Measurements from ENCODE around the gene ATP2A3. TPM values are rescaled to one million over a fixed set of nuclear protein-coding genes. Genes with fewer than 3 reads are reported as not detected.

ATP2A3 gene
- total RNA-seq, 1 donor from 2014 or later = 541 TPM

DNA sequence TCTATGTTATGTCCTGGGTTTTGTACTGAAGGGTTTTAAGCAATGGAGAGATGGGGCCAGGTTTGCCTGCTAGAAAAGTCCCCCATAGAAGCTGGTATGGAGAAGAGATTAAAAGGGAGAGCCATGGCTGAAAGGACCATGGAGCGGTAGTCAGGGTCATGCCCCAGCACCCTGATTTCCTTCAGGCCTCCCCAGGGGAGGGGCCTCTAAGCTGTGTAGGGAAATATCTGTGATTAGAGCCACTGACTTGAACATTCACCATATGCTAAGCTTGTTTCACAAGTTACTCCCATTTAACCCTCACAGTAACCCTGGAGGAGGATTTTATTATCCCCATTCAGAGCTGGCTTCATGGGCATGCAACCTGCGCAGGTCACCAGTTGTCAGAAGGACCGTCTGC, 3.8 kb upstream of the ATP2A3 start:
- ChIA-PET POLR2A (interaction anchor here (0.6 to 10.9 kb wide), 8 partner anchors 11 to 175 kb away, joined by 3 to 311 read pairs (median 6); partner anchors contain the start of genes CYB5D2, NCBP3, P2RX1 and ZZEF1), CTCF (interaction anchor here (0.7 to 4.2 kb wide), 5 partner anchors 11 to 62 kb away, joined by 3 to 72 read pairs (median 5); no protein-coding TSS in a partner anchor)
- ATAC-seq (ENCODE audit: low read depth) (no peak), DNase-seq (no peak)
- peak overlapping the region; percentile 62 for H3K4me3 Mint-ChIP-seq
- peaks cover 73% of the 10 kb centered on the region for H3K4me1 Mint-ChIP-seq
- intact Hi-C loops (cut with micrococcal nuclease) = loop anchor here (5.0 kb wide), 1 partner anchor 1566 kb away; the partner anchor contains the start of gene MNT
- peak overlapping the region; percentile 95 for H3K27ac Mint-ChIP-seq
- TF ChIP-seq, protein P1, sequence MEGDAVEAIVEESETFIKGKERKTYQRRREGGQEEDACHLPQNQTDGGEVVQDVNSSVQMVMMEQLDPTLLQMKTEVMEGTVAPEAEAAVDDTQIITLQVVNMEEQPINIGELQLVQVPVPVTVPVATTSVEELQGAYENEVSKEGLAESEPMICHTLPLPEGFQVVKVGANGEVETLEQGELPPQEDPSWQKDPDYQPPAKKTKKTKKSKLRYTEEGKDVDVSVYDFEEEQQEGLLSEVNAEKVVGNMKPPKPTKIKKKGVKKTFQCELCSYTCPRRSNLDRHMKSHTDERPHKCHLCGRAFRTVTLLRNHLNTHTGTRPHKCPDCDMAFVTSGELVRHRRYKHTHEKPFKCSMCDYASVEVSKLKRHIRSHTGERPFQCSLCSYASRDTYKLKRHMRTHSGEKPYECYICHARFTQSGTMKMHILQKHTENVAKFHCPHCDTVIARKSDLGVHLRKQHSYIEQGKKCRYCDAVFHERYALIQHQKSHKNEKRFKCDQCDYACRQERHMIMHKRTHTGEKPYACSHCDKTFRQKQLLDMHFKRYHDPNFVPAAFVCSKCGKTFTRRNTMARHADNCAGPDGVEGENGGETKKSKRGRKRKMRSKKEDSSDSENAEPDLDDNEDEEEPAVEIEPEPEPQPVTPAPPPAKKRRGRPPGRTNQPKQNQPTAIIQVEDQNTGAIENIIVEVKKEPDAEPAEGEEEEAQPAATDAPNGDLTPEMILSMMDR (IDR thresholded peaks at IDR 0.05) = no peak
- H3K36me3 Mint-ChIP-seq (ENCODE audit: low read depth) = peaks cover 5% of the 10 kb centered on the region
- H3K9me3 Mint-ChIP-seq = no peaks in the 10 kb centered on the region
- H3K27me3 Mint-ChIP-seq = no peaks in the 10 kb centered on the region

DNA sequence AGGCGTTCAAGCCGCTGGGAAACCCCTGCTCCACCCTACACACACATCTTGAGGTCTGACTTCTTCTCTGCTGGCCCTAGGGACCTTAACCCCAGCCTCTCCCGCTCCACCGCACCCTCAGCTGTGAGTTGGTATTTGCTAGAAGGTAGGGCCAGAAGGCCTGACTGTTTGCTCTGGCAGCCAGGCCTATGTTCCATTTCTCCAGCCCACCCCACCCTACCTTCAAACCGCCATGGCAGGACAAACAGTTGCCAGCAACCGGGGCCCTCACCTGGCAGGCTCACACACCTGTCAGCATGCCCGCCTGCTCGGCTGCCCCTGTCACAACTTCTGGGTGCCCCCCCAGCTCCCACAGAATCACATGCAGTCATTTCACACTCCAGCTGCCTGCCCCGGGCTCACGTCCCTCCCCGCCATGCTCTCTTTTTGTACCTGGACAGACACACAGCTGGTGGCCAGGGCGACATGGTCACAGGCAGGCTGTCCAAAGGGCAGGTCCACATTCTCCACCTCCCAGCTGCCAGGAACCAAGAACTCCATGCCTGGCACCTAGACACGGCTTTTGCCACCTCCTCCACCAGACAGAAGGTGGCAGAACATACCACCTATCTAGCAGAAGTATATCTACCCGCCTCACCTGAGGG, 2.6 kb upstream of the ATP2A3 start:
- peak overlapping the region; percentile 83 for H3K4me3 Mint-ChIP-seq
- intact Hi-C loops (cut with micrococcal nuclease) = loop anchor here (1.0 to 5.0 kb wide), 2 partner anchors 37 to 1565 kb away; partner anchors contain the start of gene MNT
- H3K27ac Mint-ChIP-seq = peak overlapping the region; percentile 95
- no peaks in the 10 kb centered on the region for H3K27me3 Mint-ChIP-seq
- CTCF ChIA-PET = interaction anchor here (0.6 to 4.2 kb wide), 6 partner anchors 32 to 444 kb away, joined by 3 to 72 read pairs (median 4); no protein-coding TSS in a partner anchor
- H3K4me1 Mint-ChIP-seq = peaks cover 73% of the 10 kb centered on the region
- H3K36me3 Mint-ChIP-seq (ENCODE audit: low read depth) = peaks cover 11% of the 10 kb centered on the region
- POLR2A ChIA-PET = interaction anchor here (0.5 to 10.9 kb wide), 15 partner anchors 10 to 272 kb away, joined by 3 to 311 read pairs (median 6); partner anchors contain the start of genes CYB5D2, NCBP3, P2RX1 and ZZEF1
- TF ChIP-seq, protein P1 (IDR thresholded peaks at IDR 0.05) = no peak
- DNase-seq (peak; percentile 68), ATAC-seq (ENCODE audit: low read depth) (peak; percentile 58)
- H3K9me3 Mint-ChIP-seq = no peaks in the 10 kb centered on the region

DNA sequence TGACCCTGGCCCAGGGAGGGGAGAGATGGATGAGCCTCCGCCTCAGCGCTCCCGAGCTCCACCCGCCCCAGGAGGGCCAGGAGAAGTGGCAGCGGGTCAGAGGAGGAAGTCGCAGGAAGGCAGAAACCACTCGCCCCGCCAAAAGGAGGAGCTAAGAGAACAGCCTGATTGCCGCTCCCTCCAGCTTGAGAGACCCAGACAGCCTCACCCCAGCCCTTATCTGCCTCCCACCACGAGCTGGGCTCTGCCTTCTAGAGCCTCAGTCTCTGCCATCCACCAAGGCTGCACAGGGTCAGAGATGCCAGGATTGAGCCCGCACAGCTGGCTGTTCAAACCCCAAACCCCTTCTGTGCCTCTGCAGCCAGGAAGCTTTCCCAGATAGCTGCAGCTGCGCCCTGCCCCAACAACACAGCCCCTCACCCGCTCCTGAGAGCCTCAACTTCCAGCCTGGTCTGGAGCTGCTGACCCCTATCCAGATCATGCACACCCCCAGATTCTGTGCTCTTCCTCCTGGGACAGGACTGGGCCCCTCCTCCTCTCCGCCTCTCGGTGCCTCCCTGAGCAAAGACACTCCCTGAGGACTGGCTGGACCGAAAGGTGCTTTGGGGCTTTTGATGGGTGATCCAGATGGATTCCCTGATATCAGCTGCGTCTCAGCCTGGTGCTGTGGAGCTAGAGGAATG, 1.0 kb upstream of the ATP2A3 start:
- POLR2A ChIA-PET = interaction anchor here (0.6 to 10.9 kb wide), 21 partner anchors 8 to 818 kb away, joined by 3 to 311 read pairs (median 4); partner anchors contain the start of genes CTNS, NCBP3, P2RX1 and SHPK
- TF ChIP-seq, protein P1 (IDR thresholded peaks at IDR 0.05) = no peak

DNA sequence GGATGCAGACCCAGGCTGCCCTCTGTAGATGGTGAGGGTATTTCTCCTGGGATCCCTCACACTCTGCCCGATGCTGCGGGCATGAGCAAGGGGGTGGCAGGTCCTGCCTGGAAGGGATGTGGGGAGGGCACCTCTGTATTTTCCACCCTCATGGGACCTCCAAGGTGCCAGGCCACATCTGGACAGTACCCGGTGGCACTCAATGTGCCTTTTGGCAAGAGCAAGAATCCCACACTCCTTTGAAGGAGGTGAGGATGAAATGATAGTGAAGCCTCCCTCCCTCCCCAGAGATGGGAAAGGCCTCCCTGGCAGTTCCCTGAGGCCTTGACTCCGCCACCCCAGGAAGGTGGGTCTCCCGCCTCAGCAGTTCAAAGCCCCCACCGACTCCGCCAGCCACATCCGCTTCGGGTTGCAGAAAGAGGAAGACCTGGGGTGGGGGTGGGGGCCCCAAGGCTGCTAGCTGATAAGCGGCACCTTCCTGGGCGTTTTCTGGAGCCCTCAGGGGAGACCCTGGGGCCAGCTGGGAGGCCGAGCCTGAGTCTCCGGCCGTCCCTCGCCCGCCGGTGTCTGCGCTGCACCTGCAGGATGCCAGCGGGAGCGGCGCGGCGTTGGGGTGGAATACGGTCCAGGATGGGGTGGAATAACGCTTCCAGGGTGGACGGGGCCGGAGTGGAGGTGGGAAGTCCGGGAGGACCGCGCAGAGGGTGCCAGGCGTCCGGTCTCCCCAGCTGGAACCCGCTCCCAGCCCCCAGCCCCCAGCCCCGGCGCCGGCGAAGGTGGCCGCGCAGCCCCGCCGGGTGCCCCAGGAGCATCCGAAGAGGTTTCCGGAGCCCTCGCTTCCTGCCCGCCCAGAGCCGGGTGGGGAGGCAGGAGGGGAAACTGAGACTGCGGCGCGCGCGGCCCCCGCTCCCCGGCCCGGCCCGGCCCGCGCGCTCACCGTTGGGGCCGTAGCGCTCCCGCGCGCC, 718 bp downstream of the ATP2A3 start:
- intact Hi-C loops (cut with micrococcal nuclease) = loop anchor here (1.0 to 5.0 kb wide), 7 partner anchors 28 to 984 kb away; partner anchors contain the start of genes CAMKK1, CYB5D2, NCBP3 and PFN1
- DNase-seq (peak; percentile 72), ATAC-seq (ENCODE audit: low read depth) (peak; percentile 26)
- Mint-ChIP-seq H3K36me3 (ENCODE audit: low read depth) (peaks cover 34% of the 10 kb centered on the region), H3K9me3 (no peaks in the 10 kb centered on the region), H3K27me3 (no peaks in the 10 kb centered on the region), H3K4me1 (peaks cover 82% of the 10 kb centered on the region), H3K4me3 (peak overlapping the region; percentile 89), H3K27ac (peak overlapping the region; percentile 88)
- TF ChIP-seq, protein P1 (IDR thresholded peaks at IDR 0.05) = no peak
- POLR2A ChIA-PET = interaction anchor here (0.5 to 10.9 kb wide), 12 partner anchors 9 to 1340 kb away, joined by 3 to 311 read pairs (median 4); partner anchors contain the start of genes CAMKK1, CTNS, CYB5D2 and P2RX1
- CTCF ChIA-PET = interaction anchor here (1.6 kb wide), 1 partner anchor 50 kb away, joined by 5 read pairs; no protein-coding TSS in a partner anchor

More for the DNA sequence above, 1.0 kb upstream of the ATP2A3 start:
- H3K36me3 Mint-ChIP-seq (ENCODE audit: low read depth) = peaks cover 24% of the 10 kb centered on the region
- ATAC-seq (ENCODE audit: low read depth) (peak; percentile 49), DNase-seq (peak; percentile 64)
- H3K4me1 Mint-ChIP-seq = peaks cover 77% of the 10 kb centered on the region
- no peaks in the 10 kb centered on the region for H3K9me3 Mint-ChIP-seq
- intact Hi-C loops (cut with micrococcal nuclease) = loop anchor here (2.0 to 5.0 kb wide), 2 partner anchors 178 to 1563 kb away; partner anchors contain the start of genes CYB5D2, MNT and ZZEF1
- CTCF ChIA-PET = interaction anchor here (0.6 to 4.2 kb wide), 7 partner anchors 13 to 118 kb away, joined by 3 to 72 read pairs (median 4); partner anchors contain the start of gene NCBP3
- peak overlapping the region; percentile 87 for H3K4me3 Mint-ChIP-seq
- peak overlapping the region; percentile 94 for H3K27ac Mint-ChIP-seq
- no peaks in the 10 kb centered on the region for H3K27me3 Mint-ChIP-seq
